ENCODE data around the gene POP7. TPM values are rescaled to one million over a fixed set of nuclear protein-coding genes. Genes with fewer than 3 reads are reported as not detected.

Gene POP7
- total and polyA plus RNA-seq, 2 donors from 2014 or later: 25.7 to 41.8 TPM

DNA sequence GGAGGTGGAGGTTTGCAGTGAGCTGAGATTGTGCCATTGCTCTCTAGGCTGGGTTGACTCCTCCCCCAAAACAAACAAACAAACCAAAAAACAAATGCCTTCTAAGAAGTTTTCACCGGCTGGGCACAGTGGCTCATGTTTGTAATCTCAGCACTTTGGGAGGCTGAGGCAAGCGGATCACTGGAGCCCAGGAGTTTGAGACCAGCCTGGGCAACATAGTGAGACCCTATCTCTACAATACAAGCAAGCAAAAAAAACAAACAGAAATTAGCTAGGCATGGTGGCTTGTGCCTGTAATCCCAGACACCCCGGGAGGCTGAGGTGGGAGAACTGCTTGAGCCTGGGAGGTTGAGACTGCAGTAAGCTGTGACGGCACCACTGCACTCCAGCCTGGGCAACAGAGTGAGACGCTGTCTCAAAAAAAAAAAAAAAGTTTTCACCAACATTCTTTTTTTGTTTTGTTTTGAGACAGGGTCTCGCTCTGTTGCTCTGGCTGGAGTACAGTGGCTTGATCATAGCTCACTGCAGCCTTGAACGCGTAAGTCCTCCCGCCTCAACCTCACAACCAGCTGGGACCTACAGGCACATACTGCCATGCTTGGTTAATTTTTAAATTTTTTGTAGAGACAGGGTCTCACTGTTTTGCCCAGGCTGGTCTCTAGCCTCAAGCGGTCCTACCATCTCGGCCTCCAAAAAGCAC lies 26.2 kb downstream of the POP7 start:
- intact Hi-C loops (cut with DNase I): no loop called here
- TF ChIP-seq, protein P1, sequence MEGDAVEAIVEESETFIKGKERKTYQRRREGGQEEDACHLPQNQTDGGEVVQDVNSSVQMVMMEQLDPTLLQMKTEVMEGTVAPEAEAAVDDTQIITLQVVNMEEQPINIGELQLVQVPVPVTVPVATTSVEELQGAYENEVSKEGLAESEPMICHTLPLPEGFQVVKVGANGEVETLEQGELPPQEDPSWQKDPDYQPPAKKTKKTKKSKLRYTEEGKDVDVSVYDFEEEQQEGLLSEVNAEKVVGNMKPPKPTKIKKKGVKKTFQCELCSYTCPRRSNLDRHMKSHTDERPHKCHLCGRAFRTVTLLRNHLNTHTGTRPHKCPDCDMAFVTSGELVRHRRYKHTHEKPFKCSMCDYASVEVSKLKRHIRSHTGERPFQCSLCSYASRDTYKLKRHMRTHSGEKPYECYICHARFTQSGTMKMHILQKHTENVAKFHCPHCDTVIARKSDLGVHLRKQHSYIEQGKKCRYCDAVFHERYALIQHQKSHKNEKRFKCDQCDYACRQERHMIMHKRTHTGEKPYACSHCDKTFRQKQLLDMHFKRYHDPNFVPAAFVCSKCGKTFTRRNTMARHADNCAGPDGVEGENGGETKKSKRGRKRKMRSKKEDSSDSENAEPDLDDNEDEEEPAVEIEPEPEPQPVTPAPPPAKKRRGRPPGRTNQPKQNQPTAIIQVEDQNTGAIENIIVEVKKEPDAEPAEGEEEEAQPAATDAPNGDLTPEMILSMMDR (IDR thresholded peaks at IDR 0.05; ENCODE audit: borderline replicate concordance, extremely low read depth, insufficient read depth): no peak
- Histone ChIP-seq H3K36me3 (ENCODE audit: control insufficient read depth in 2 of 3, insufficient read depth in 3 of 3, low read length in 3 of 3) (no peaks in the 10 kb centered on the region), H3K4me1 (ENCODE audit: control insufficient read depth in 2 of 3, insufficient read depth in 2 of 3, low read depth in 1 of 3, low read length in 3 of 3) (no peaks in the 10 kb centered on the region), H3K27ac (ENCODE audit: low read depth in 2 of 2, low read length in 2 of 2) (no peak overlapping the region), H3K4me3 (ENCODE audit: low read length in 3 of 3) (no peak overlapping the region), H3K27me3 (ENCODE audit: control insufficient read depth, insufficient read depth, low read length) (no peaks in the 10 kb centered on the region), H3K9ac (ENCODE audit: low read length in 3 of 3) (no peak overlapping the region), H3K9me3 (ENCODE audit: control insufficient read depth in 2 of 3, insufficient read depth in 1 of 3, low read length in 3 of 3) (no peaks in the 10 kb centered on the region)
- FAIRE-seq (no peak), DNase-seq (peak in 1 of 5 donors; percentile 12)

DNA sequence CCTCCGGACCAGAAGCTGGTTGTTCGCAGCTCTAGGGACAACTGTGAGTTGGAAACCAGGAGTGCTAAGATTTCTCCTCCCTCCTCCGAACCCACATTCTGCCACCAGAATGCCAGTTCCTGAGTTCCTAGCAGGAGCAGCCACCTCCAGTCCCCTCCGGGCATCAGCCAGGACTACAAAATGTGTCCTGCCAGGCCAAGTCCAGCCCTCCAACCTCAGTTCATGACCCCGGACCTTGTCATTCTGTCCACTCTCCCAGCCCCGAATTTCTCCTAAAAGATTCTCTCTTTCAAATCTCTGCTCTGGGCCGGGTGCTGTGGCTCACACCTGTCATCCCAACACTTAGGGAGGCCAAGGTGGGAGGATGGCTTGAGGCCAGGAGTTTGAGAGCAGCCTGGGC lies 29.8 kb downstream of the POP7 start:
- DNase-seq: no peak
- Histone ChIP-seq H3K9me3 (ENCODE audit: control insufficient read depth in 2 of 3, insufficient read depth in 1 of 3, low read length in 3 of 3) (no peaks in the 10 kb centered on the region), H3K4me3 (ENCODE audit: low read length in 3 of 3) (no peak overlapping the region), H3K36me3 (ENCODE audit: control insufficient read depth in 2 of 3, insufficient read depth in 3 of 3, low read length in 3 of 3) (no peaks in the 10 kb centered on the region), H3K4me1 (ENCODE audit: control insufficient read depth in 2 of 3, insufficient read depth in 2 of 3, low read depth in 1 of 3, low read length in 3 of 3) (no peaks in the 10 kb centered on the region), H3K27me3 (ENCODE audit: control insufficient read depth, insufficient read depth, low read length) (no peaks in the 10 kb centered on the region), H3K9ac (ENCODE audit: low read length in 3 of 3) (no peak overlapping the region), H3K27ac (ENCODE audit: low read depth in 2 of 2, low read length in 2 of 2) (no peak overlapping the region)
- TF ChIP-seq, protein P1 (IDR thresholded peaks at IDR 0.05; ENCODE audit: borderline replicate concordance, extremely low read depth, insufficient read depth): no peak
- intact Hi-C loops (cut with DNase I): no loop called here
- FAIRE-seq: no peak

DNA sequence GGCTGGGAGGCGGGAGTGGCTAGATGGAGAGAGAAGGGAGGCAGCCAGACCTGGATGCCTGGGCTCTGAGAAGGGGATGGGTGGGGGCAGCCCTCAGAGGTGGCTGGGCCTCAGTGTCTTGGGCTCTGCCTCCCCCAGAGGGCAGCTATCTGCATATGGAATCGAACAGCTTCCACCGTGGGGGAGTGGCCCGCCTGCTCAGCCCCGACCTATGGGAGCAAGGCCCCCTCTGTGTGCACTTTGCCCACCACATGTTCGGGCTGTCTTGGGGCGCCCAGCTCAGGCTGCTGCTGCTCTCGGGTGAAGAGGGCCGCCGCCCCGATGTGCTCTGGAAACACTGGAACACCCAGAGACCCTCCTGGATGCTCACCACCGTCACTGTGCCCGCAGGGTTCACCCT lies 30.8 kb downstream of the POP7 start:
- TF ChIP-seq, protein P1 (IDR thresholded peaks at IDR 0.05; ENCODE audit: borderline replicate concordance, extremely low read depth, insufficient read depth): no peak
- Histone ChIP-seq H3K36me3 (ENCODE audit: control insufficient read depth in 2 of 3, insufficient read depth in 3 of 3, low read length in 3 of 3) (no peaks in the 10 kb centered on the region), H3K9me3 (ENCODE audit: control insufficient read depth in 2 of 3, insufficient read depth in 1 of 3, low read length in 3 of 3) (no peaks in the 10 kb centered on the region), H3K9ac (ENCODE audit: low read length in 3 of 3) (no peak overlapping the region), H3K4me3 (ENCODE audit: low read length in 3 of 3) (no peak overlapping the region), H3K4me1 (ENCODE audit: control insufficient read depth in 2 of 3, insufficient read depth in 2 of 3, low read depth in 1 of 3, low read length in 3 of 3) (no peaks in the 10 kb centered on the region), H3K27ac (ENCODE audit: low read depth in 2 of 2, low read length in 2 of 2) (no peak overlapping the region), H3K27me3 (ENCODE audit: control insufficient read depth, insufficient read depth, low read length) (no peaks in the 10 kb centered on the region)
- intact Hi-C loops (cut with DNase I): no loop called here
- FAIRE-seq (no peak), DNase-seq (no peak)

DNA sequence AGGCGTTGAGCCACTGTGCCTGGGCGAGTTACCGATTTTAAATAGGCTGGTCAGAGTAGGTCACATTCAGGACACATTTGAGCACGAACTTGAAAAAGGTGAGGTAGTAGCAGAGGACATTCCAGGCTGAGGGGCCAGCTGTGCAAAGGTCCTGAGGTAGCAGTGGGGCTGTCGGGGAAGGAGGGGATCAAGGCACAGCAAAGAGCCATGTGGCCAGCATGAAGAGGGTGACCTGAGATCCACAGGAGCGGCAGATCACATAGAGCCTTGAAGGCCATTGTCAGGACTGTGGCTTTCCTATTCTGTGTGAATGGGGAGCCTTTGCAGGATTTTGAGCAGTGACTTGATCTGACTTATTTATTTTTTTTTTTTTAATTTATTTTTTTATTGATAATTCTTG lies 34.0 kb downstream of the POP7 start:
- DNase-seq: no peak
- no peak overlapping the region for H3K4me3 ChIP-seq (ENCODE audit: low read length in 3 of 3)
- no peaks in the 10 kb centered on the region for H3K9me3 ChIP-seq (ENCODE audit: control insufficient read depth in 2 of 3, insufficient read depth in 1 of 3, low read length in 3 of 3)
- TF ChIP-seq, protein P1 (IDR thresholded peaks at IDR 0.05; ENCODE audit: borderline replicate concordance, extremely low read depth, insufficient read depth): no peak
- FAIRE-seq: no peak
- no peak overlapping the region for H3K9ac ChIP-seq (ENCODE audit: low read length in 3 of 3)
- intact Hi-C loops (cut with DNase I): no loop called here
- no peaks in the 10 kb centered on the region for H3K27me3 ChIP-seq (ENCODE audit: control insufficient read depth, insufficient read depth, low read length)
- H3K27ac ChIP-seq (ENCODE audit: low read depth in 2 of 2, low read length in 2 of 2): no peak overlapping the region
- no peaks in the 10 kb centered on the region for H3K36me3 ChIP-seq (ENCODE audit: control insufficient read depth in 2 of 3, insufficient read depth in 3 of 3, low read length in 3 of 3)
- no peaks in the 10 kb centered on the region for H3K4me1 ChIP-seq (ENCODE audit: control insufficient read depth in 2 of 3, insufficient read depth in 2 of 3, low read depth in 1 of 3, low read length in 3 of 3)

Data from kidney (tissue), 14 donors.